C4-2B (cell line): Measurements from ENCODE around the gene FHL3.

Source experiments
- ZFX ChIP-seq: fragments of 450-650 bp; IDR thresholded peaks from 2 replicates; pipeline ENCODE4 v1.6.1; 2017
- TF ChIP-seq, protein P1 (sequence below): fragments of 450-650 bp; conservative IDR thresholded peaks from 2 replicates; pipeline ENCODE4 v1.5.1; 2017; ENCODE audit warnings: mild to moderate bottlenecking

DNA sequence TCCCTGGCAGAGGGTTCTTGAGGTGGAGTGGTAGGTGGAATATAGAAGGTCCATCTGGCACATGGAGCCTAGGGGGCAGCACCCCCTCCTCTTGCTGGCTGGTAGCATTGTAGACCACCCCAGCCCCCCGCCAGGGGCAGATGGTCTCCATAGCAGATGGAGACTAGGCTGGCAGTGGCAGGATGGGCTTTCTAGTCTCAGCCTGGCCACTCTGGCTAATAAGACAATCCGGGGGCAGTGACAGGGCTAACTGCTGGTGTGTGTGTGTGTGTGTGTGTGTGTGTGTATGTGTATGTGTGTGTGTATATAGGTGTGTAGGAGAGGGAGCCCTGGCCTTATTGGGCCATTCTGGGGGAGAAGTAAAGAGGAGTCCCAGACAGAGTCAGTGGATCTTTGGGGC, 23.4 kb upstream of the FHL3 start:
- TF ChIP-seq, protein P1, sequence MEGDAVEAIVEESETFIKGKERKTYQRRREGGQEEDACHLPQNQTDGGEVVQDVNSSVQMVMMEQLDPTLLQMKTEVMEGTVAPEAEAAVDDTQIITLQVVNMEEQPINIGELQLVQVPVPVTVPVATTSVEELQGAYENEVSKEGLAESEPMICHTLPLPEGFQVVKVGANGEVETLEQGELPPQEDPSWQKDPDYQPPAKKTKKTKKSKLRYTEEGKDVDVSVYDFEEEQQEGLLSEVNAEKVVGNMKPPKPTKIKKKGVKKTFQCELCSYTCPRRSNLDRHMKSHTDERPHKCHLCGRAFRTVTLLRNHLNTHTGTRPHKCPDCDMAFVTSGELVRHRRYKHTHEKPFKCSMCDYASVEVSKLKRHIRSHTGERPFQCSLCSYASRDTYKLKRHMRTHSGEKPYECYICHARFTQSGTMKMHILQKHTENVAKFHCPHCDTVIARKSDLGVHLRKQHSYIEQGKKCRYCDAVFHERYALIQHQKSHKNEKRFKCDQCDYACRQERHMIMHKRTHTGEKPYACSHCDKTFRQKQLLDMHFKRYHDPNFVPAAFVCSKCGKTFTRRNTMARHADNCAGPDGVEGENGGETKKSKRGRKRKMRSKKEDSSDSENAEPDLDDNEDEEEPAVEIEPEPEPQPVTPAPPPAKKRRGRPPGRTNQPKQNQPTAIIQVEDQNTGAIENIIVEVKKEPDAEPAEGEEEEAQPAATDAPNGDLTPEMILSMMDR = no peak
- no peak for TF ChIP-seq ZFX
